Measurements from ENCODE around the gene MPDZ.

Gene MPDZ

DNA sequence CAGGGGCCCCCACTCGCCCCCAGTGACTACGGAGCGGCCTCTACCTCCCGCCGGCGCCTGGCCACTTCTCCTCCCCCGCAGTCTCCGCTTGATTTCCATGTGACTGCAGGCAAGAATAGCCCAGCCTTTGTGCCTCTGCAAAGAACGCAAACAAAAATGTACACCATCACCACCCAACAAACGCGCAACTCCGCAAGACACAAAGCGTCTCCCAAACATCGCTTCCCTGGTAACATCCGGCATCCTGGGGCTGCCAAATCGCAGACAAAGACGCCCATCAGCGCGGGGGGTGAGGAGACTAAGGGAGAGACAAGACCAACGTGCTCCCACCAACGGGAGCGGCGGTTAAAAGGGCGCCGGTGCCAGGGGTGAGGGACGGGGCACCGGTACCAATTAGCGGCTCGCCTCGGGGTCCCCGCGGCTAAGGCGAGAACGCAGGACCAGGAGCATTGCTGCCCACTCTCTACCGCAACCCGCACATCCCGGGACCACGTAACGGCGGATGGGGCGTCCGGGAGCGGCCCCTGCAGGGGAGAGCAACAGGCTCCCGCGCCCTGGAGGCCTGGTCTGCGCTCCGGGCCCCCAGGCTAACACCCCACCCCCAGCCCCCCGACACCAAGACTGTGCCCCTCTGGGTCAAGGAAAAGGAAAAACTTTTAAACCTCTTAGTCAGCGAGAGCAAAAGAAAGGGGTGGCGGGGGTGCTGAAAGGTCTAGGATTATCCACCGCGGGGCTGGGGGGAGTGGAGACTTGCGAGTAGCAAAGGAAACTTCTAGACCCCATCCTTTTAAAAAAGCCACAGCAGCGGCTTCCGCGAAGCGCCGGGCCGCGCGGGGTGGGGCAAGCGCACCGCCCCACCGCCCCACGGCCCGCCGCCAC, 885 bp downstream of the MPDZ start (continued):
- TF ChIP-seq, protein P1, sequence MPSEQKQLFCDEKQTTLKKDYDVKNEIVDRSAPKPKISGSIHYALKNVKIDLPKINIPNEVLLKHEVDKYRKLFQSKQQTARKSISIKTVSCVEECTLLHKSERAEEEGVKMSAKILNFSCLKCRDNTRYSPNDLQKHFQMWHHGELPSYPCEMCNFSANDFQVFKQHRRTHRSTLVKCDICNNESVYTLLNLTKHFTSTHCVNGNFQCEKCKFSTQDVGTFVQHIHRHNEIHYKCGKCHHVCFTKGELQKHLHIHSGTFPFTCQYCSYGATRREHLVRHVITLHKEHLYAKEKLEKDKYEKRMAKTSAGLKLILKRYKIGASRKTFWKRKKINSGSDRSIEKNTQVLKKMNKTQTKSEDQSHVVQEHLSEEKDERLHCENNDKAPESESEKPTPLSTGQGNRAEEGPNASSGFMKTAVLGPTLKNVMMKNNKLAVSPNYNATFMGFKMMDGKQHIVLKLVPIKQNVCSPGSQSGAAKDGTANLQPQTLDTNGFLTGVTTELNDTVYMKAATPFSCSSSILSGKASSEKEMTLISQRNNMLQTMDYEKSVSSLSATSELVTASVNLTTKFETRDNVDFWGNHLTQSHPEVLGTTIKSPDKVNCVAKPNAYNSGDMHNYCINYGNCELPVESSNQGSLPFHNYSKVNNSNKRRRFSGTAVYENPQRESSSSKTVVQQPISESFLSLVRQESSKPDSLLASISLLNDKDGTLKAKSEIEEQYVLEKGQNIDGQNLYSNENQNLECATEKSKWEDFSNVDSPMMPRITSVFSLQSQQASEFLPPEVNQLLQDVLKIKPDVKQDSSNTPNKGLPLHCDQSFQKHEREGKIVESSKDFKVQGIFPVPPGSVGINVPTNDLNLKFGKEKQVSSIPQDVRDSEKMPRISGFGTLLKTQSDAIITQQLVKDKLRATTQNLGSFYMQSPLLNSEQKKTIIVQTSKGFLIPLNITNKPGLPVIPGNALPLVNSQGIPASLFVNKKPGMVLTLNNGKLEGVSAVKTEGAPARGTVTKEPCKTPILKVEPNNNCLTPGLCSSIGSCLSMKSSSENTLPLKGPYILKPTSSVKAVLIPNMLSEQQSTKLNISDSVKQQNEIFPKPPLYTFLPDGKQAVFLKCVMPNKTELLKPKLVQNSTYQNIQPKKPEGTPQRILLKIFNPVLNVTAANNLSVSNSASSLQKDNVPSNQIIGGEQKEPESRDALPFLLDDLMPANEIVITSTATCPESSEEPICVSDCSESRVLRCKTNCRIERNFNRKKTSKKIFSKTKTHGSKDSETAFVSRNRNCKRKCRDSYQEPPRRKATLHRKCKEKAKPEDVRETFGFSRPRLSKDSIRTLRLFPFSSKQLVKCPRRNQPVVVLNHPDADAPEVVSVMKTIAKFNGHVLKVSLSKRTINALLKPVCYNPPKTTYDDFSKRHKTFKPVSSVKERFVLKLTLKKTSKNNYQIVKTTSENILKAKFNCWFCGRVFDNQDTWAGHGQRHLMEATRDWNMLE (tag by site-specific recombination; conservative IDR thresholded peaks at IDR 0.05; ENCODE audit: low read depth) = no peak
- no peak for TF ChIP-seq KLF16 (tag by site-specific recombination; IDR thresholded peaks at IDR 0.05)
- TF ChIP-seq, protein P2, sequence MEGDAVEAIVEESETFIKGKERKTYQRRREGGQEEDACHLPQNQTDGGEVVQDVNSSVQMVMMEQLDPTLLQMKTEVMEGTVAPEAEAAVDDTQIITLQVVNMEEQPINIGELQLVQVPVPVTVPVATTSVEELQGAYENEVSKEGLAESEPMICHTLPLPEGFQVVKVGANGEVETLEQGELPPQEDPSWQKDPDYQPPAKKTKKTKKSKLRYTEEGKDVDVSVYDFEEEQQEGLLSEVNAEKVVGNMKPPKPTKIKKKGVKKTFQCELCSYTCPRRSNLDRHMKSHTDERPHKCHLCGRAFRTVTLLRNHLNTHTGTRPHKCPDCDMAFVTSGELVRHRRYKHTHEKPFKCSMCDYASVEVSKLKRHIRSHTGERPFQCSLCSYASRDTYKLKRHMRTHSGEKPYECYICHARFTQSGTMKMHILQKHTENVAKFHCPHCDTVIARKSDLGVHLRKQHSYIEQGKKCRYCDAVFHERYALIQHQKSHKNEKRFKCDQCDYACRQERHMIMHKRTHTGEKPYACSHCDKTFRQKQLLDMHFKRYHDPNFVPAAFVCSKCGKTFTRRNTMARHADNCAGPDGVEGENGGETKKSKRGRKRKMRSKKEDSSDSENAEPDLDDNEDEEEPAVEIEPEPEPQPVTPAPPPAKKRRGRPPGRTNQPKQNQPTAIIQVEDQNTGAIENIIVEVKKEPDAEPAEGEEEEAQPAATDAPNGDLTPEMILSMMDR (tag by site-specific recombination; IDR thresholded peaks at IDR 0.05) = peak; percentile 52
- TF ChIP-seq ZNF23 (tag by site-specific recombination; IDR thresholded peaks at IDR 0.05; ENCODE audit: borderline replicate concordance) = no peak
- peak; percentile 69 for TF ChIP-seq ZNF341 (tag by site-specific recombination; IDR thresholded peaks at IDR 0.05; ENCODE audit: low read depth)
- TF ChIP-seq ZNF2 (tag by site-specific recombination; IDR thresholded peaks at IDR 0.05) = no peak
- peak; percentile 93 for TF ChIP-seq SCRT2 (tag by site-specific recombination; IDR thresholded peaks at IDR 0.05)
- no peak for TF ChIP-seq ZNF292 (tag by site-specific recombination; IDR thresholded peaks at IDR 0.05; ENCODE audit: borderline replicate concordance, low read depth)
- no peak for TF ChIP-seq TRIM28 (IDR thresholded peaks at IDR 0.05; ENCODE audit: borderline replicate concordance, low read length)
- TF ChIP-seq ZNF544 (tag by site-specific recombination; IDR thresholded peaks at IDR 0.05) = no peak
- TF ChIP-seq ZNF837 (tag by site-specific recombination; IDR thresholded peaks at IDR 0.05) = no peak
- no peak for TF ChIP-seq ZBTB21 (tag by site-specific recombination; IDR thresholded peaks at IDR 0.05)
- no peak for TF ChIP-seq ZNF266 (tag by site-specific recombination; IDR thresholded peaks at IDR 0.05; ENCODE audit: low read depth)
- TF ChIP-seq ZNF175 (tag by site-specific recombination; IDR thresholded peaks at IDR 0.05) = no peak
- TF ChIP-seq RBAK (tag by site-specific recombination; IDR thresholded peaks at IDR 0.05) = no peak
- TF ChIP-seq ZSCAN23 (tag by site-specific recombination; IDR thresholded peaks at IDR 0.05) = no peak
- no peak for TF ChIP-seq KLF9 (tag by site-specific recombination; IDR thresholded peaks at IDR 0.05; ENCODE audit: low read depth)
- TF ChIP-seq ZNF19 (tag by site-specific recombination; IDR thresholded peaks at IDR 0.05; ENCODE audit: low read depth) = no peak
- TF ChIP-seq ZBTB7A (tag by site-specific recombination; IDR thresholded peaks at IDR 0.05; ENCODE audit: low read depth) = no peak
- TF ChIP-seq, protein P3, sequence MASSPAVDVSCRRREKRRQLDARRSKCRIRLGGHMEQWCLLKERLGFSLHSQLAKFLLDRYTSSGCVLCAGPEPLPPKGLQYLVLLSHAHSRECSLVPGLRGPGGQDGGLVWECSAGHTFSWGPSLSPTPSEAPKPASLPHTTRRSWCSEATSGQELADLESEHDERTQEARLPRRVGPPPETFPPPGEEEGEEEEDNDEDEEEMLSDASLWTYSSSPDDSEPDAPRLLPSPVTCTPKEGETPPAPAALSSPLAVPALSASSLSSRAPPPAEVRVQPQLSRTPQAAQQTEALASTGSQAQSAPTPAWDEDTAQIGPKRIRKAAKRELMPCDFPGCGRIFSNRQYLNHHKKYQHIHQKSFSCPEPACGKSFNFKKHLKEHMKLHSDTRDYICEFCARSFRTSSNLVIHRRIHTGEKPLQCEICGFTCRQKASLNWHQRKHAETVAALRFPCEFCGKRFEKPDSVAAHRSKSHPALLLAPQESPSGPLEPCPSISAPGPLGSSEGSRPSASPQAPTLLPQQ (tag by site-specific recombination; IDR thresholded peaks at IDR 0.05) = no peak
- TF ChIP-seq MYNN (tag by site-specific recombination; IDR thresholded peaks at IDR 0.05; ENCODE audit: borderline replicate concordance) = no peak
- no peak for TF ChIP-seq ZNF549 (tag by site-specific recombination; IDR thresholded peaks at IDR 0.05)
- TF ChIP-seq, protein P4, sequence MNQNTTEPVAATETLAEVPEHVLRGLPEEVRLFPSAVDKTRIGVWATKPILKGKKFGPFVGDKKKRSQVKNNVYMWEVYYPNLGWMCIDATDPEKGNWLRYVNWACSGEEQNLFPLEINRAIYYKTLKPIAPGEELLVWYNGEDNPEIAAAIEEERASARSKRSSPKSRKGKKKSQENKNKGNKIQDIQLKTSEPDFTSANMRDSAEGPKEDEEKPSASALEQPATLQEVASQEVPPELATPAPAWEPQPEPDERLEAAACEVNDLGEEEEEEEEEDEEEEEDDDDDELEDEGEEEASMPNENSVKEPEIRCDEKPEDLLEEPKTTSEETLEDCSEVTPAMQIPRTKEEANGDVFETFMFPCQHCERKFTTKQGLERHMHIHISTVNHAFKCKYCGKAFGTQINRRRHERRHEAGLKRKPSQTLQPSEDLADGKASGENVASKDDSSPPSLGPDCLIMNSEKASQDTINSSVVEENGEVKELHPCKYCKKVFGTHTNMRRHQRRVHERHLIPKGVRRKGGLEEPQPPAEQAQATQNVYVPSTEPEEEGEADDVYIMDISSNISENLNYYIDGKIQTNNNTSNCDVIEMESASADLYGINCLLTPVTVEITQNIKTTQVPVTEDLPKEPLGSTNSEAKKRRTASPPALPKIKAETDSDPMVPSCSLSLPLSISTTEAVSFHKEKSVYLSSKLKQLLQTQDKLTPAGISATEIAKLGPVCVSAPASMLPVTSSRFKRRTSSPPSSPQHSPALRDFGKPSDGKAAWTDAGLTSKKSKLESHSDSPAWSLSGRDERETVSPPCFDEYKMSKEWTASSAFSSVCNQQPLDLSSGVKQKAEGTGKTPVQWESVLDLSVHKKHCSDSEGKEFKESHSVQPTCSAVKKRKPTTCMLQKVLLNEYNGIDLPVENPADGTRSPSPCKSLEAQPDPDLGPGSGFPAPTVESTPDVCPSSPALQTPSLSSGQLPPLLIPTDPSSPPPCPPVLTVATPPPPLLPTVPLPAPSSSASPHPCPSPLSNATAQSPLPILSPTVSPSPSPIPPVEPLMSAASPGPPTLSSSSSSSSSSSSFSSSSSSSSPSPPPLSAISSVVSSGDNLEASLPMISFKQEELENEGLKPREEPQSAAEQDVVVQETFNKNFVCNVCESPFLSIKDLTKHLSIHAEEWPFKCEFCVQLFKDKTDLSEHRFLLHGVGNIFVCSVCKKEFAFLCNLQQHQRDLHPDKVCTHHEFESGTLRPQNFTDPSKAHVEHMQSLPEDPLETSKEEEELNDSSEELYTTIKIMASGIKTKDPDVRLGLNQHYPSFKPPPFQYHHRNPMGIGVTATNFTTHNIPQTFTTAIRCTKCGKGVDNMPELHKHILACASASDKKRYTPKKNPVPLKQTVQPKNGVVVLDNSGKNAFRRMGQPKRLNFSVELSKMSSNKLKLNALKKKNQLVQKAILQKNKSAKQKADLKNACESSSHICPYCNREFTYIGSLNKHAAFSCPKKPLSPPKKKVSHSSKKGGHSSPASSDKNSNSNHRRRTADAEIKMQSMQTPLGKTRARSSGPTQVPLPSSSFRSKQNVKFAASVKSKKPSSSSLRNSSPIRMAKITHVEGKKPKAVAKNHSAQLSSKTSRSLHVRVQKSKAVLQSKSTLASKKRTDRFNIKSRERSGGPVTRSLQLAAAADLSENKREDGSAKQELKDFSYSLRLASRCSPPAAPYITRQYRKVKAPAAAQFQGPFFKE (tag by site-specific recombination; IDR thresholded peaks at IDR 0.05; ENCODE audit: borderline replicate concordance) = no peak
- TF ChIP-seq, protein P5, sequence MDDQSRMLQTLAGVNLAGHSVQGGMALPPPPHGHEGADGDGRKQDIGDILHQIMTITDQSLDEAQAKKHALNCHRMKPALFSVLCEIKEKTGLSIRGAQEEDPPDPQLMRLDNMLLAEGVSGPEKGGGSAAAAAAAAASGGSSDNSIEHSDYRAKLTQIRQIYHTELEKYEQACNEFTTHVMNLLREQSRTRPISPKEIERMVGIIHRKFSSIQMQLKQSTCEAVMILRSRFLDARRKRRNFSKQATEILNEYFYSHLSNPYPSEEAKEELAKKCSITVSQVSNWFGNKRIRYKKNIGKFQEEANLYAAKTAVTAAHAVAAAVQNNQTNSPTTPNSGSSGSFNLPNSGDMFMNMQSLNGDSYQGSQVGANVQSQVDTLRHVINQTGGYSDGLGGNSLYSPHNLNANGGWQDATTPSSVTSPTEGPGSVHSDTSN (CRISPR knock-in tag; IDR thresholded peaks at IDR 0.05) = no peak
